Measurements from ENCODE around the gene PTX4. TPM values are rescaled to one million over a fixed set of nuclear protein-coding genes. Genes with fewer than 3 reads are reported as not detected.

The PTX4 gene
- total RNA-seq, 1 donor, result 0.43 TPM

DNA sequence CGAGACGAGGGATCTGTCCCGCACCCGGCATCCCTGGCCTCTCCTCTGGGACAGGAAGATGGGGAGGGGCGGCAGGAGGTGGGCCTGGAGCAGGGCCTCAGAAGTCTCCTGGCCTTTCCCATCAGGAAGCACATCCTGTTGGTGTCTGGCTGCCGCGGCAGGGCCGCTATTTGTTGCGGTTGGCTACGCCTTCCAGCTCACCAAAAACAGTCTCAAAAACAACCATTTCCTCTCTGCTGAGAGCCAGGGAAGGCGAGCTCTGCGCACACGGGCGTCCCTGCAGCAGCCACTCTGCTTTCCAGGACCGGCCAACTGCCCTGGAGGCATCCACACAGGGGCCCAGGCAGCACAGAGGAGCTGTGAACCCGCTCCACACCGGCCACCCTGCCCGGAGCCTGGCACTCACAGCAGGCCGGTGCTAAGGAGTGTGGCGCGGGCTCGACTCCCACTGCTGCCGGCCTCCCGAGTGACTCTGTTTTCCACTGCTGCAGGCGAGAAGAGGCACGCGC lies 44.8 kb upstream of the PTX4 start, which contains the start of gene TMEM204:
Gene TMEM204 (plus strand): TSS at position 224 of the 509 bp plus-strand sequence. CDS start 610 bp downstream, outside the sequence.
- peak within 1 kb of the TSS; percentile 66 for H3K4me3 ChIP-seq (ENCODE audit: low read depth, low read length)
- DNase-seq (ENCODE audit: low read depth), result peak; percentile 90
- TF ChIP-seq, protein P1, sequence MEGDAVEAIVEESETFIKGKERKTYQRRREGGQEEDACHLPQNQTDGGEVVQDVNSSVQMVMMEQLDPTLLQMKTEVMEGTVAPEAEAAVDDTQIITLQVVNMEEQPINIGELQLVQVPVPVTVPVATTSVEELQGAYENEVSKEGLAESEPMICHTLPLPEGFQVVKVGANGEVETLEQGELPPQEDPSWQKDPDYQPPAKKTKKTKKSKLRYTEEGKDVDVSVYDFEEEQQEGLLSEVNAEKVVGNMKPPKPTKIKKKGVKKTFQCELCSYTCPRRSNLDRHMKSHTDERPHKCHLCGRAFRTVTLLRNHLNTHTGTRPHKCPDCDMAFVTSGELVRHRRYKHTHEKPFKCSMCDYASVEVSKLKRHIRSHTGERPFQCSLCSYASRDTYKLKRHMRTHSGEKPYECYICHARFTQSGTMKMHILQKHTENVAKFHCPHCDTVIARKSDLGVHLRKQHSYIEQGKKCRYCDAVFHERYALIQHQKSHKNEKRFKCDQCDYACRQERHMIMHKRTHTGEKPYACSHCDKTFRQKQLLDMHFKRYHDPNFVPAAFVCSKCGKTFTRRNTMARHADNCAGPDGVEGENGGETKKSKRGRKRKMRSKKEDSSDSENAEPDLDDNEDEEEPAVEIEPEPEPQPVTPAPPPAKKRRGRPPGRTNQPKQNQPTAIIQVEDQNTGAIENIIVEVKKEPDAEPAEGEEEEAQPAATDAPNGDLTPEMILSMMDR (IDR thresholded peaks at IDR 0.05; ENCODE audit: insufficient read depth, low read depth, low read length), result no peak

- H3K4me3 ChIP-seq (ENCODE audit: low read depth, low read length), result no peak overlapping the region
- no peak for DNase-seq (ENCODE audit: low read depth)
- TF ChIP-seq, protein P1 (IDR thresholded peaks at IDR 0.05; ENCODE audit: insufficient read depth, low read depth, low read length), result no peak
Measured at GRCh38 chr16:1532771-1533170, 44.0 kb upstream of the PTX4 start.

DNA sequence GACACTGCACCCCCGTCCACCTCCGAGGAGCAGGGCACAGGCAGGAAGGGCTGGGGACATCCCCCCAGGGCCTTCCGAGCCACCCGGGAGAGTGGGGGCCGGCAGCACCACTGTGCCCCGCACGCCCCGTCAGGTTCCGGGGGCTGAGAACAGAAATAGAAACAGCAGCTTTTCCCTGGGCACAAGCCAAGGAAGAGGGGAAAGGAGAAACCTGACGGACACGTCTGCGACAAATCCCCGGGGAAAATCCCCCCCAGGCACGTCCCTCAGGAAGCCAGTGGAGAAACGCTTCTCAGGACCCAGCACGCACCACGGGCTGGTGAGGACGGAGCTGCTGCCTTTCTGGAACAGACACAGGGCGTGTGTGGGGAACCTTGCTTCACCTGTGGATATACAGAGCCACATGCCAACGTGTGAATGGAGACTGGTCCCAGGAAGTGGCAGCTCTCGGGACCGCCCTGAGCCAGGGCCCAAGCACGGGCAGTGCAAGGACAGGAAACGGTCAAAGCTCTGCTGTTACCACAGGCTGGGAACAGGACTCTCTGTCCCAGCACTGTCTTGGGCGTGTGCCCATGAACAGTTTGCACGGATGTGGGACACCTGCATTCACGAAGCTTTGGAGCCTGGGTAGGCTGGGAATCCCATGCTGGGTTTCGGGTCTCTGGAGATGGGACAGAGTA lies 43.5 kb upstream of the PTX4 start:
- no peak overlapping the region for H3K4me3 ChIP-seq (ENCODE audit: low read depth, low read length)
- TF ChIP-seq, protein P1 (IDR thresholded peaks at IDR 0.05; ENCODE audit: insufficient read depth, low read depth, low read length), result no peak
- DNase-seq (ENCODE audit: low read depth), result peak; percentile 74

DNA sequence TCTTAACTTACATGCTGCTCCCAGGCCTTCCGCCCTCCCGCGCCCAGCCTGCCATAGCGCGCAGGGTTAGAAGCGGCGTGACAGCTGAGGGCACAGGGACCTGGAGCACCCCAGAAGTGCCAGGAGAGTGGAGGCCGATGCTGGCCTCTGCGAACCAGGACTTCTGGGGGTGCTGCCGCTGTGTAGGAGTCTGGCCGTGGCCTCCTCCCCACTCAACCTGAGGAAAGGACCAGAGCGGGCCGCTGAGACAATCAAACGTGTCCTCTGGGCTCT lies 42.8 kb upstream of the PTX4 start:
- DNase-seq (ENCODE audit: low read depth), result no peak
- TF ChIP-seq, protein P1 (IDR thresholded peaks at IDR 0.05; ENCODE audit: insufficient read depth, low read depth, low read length), result no peak
- H3K4me3 ChIP-seq (ENCODE audit: low read depth, low read length), result no peak overlapping the region

GRCh38 chr16:1530883-1531637 lies 42.3 kb upstream of the PTX4 start:
- no peak overlapping the region for H3K4me3 ChIP-seq (ENCODE audit: low read depth, low read length)
- TF ChIP-seq, protein P1 (IDR thresholded peaks at IDR 0.05; ENCODE audit: insufficient read depth, low read depth, low read length), result no peak
- peak; percentile 96 for DNase-seq (ENCODE audit: low read depth)

DNA sequence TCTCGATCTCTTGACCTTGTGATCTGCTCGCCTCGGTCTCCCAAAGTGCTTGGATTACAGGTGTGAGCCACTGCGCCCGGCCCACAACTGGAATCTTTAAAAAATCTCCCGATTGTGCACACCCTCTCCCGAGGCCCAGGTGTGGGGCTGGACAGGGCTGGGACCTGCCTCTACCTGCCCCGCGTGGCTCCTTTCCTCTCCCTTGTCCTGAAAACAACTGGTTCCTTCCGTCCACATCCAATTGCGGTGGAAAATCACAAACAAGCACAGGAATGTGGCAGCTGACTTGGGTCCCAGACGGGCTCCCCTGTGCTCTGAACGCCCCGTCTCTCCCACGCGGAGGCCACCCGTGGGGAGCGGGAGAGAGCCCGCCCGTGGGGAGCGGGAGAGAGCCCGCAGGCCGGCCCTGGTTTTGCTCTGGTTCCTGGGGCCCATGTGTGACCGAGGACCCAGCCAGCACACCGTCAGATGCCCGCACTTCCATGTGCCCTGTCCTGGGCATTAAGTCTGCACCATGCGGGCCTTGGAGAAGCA lies 41.7 kb upstream of the PTX4 start:
- TF ChIP-seq, protein P1 (IDR thresholded peaks at IDR 0.05; ENCODE audit: insufficient read depth, low read depth, low read length), result no peak
- H3K4me3 ChIP-seq (ENCODE audit: low read depth, low read length), result no peak overlapping the region
- no peak for DNase-seq (ENCODE audit: low read depth)

All from fibroblast of villous mesenchyme (primary cell).